ENCODE data around the gene SLC13A3.
A peak's percentile ranks its signal among the peaks of the same experiment; 100 is the strongest.

DNA sequence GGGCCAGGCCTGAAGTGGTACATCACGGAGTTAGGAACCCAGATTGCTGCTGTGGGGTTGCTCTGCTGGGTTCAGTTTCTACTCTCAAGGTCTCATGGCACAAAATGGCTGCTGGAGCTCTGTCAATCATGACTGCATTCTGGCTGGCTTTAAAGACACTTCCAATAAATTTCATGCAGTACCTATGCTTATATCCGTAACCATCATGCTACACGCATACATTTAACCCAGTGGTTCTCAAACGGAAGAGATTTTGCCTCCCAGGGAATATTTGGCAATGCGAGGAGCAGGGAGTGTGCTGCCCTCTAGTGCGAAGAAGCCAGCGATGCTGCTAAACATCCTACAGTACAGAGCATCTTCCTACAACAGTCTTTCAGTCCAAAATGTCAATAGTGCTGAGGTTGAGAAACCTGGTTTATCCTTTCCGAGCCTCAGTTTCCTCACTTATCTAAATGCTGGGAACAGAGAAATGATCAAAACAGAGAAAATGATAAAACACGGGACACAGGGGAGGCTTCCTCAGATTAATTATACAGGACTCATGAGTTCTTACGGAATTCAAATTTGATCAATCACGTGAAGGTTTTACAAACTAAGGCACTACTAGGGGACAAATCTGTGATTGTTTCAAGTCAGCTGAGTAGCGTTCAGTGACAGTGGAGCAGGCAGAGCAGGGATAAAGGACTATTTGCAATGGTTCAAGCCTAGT, 48.5 kb upstream of the SLC13A3 start:
- TF ChIP-seq, protein P1, sequence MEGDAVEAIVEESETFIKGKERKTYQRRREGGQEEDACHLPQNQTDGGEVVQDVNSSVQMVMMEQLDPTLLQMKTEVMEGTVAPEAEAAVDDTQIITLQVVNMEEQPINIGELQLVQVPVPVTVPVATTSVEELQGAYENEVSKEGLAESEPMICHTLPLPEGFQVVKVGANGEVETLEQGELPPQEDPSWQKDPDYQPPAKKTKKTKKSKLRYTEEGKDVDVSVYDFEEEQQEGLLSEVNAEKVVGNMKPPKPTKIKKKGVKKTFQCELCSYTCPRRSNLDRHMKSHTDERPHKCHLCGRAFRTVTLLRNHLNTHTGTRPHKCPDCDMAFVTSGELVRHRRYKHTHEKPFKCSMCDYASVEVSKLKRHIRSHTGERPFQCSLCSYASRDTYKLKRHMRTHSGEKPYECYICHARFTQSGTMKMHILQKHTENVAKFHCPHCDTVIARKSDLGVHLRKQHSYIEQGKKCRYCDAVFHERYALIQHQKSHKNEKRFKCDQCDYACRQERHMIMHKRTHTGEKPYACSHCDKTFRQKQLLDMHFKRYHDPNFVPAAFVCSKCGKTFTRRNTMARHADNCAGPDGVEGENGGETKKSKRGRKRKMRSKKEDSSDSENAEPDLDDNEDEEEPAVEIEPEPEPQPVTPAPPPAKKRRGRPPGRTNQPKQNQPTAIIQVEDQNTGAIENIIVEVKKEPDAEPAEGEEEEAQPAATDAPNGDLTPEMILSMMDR (IDR thresholded peaks at IDR 0.05), result peak; percentile 67
- TF ChIP-seq EZH2phosphoT487 (IDR thresholded peaks at IDR 0.05), result no peak
- no peak for TF ChIP-seq EZH2 (IDR thresholded peaks at IDR 0.05)

All from neural progenitor cell (in vitro differentiated cells).